ENCODE results near the gene PAX7.

GRCh38 chr1:18606443-18607288, 24.0 kb upstream of the PAX7 start:
- no peak for TF ChIP-seq ZNF8 (CRISPR knock-in tag; IDR thresholded peaks at IDR 0.05)
- TF ChIP-seq ZFP30 (CRISPR knock-in tag; IDR thresholded peaks at IDR 0.05): no peak
- TF ChIP-seq CSRNP3 (CRISPR knock-in tag; IDR thresholded peaks at IDR 0.05): no peak
- no peak for TF ChIP-seq ZNF565 (CRISPR knock-in tag; conservative IDR thresholded peaks at IDR 0.05; ENCODE audit: low read depth)
- no peak for TF ChIP-seq ZFP3 (CRISPR knock-in tag; IDR thresholded peaks at IDR 0.05)
- no peak for TF ChIP-seq RARB (CRISPR knock-in tag; IDR thresholded peaks at IDR 0.05)
- no peak for TF ChIP-seq GLIS3 (CRISPR knock-in tag; IDR thresholded peaks at IDR 0.05)
- TF ChIP-seq ZC3H10 (CRISPR knock-in tag; IDR thresholded peaks at IDR 0.05): no peak
- TF ChIP-seq PATZ1 (CRISPR knock-in tag; IDR thresholded peaks at IDR 0.05; ENCODE audit: borderline replicate concordance): no peak
- TF ChIP-seq ZNF70 (CRISPR knock-in tag; IDR thresholded peaks at IDR 0.05): no peak
- no peak for TF ChIP-seq ARNTL (CRISPR knock-in tag; IDR thresholded peaks at IDR 0.05; ENCODE audit: borderline replicate concordance, low read depth)
- no peak for TF ChIP-seq ESRRG (CRISPR knock-in tag; IDR thresholded peaks at IDR 0.05)
